H1 (cell line): ENCODE results near the gene SMYD3.

Experiments
- EP300 ChIP-seq, 2 experiments: IDR thresholded peaks; 1 replicate in 1 of 2; 2 replicates in 1 of 2; pipeline ENCODE4 v1.6.1; 2011 to 2012; ENCODE audit warnings: low read depth in 2 of 2, low read length in 2 of 2, mild to moderate bottlenecking in 2 of 2, borderline replicate concordance in 1 of 2, inconsistent platforms in 1 of 2, moderate library complexity in 1 of 2
- EZH2 ChIP-seq: fragments of 200-600 bp; sonication (generic); IDR thresholded peaks from 2 replicates; pipeline ENCODE4 v1.7.1; 2012; ENCODE audit warnings: low read depth, mild to moderate bottlenecking, moderate library complexity, low read length, inconsistent platforms; ENCODE audit not compliant: severe bottlenecking
- POLR2A ChIP-seq, 2 experiments: IDR thresholded peaks; 1 replicate in 1 of 2; 2 replicates in 1 of 2; pipeline ENCODE4 v1.6.1; 2011; ENCODE audit warnings: low read depth in 2 of 2, low read length in 2 of 2, mild to moderate bottlenecking in 2 of 2; ENCODE audit errors: control extremely low read depth in 1 of 2
- POLR2AphosphoS5 ChIP-seq: IDR thresholded peaks from 2 replicates; pipeline ENCODE4 v1.6.1; 2011; ENCODE audit warnings: low read depth, low read length
- RAD21 ChIP-seq, 2 experiments: IDR thresholded peaks in 1 of 2; conservative IDR thresholded peaks in 1 of 2; 2 replicates each; pipeline ENCODE4 v1.6.1; 2011; ENCODE audit warnings: low read depth in 2 of 2, low read length in 2 of 2, improper control_type of control experiment in 1 of 2, inconsistent platforms in 1 of 2, mild to moderate bottlenecking in 1 of 2, moderate library complexity in 1 of 2
- RFX5 ChIP-seq: IDR thresholded peaks from 2 replicates; pipeline ENCODE4 v1.6.1; 2011; ENCODE audit warnings: low read depth, low read length, improper control_type of control experiment, borderline replicate concordance
- RNF2 ChIP-seq: fragments of 200-900, 300-1000 bp; sonication (generic); IDR thresholded peaks from 2 replicates; pipeline ENCODE4 v1.7.1; 2016; ENCODE audit warnings: borderline replicate concordance, low read depth, mild to moderate bottlenecking, antibody characterized with exemption, low read length; ENCODE audit not compliant: poor library complexity, severe bottlenecking; ENCODE audit errors: missing control alignments
- SP1 ChIP-seq: IDR thresholded peaks from 2 replicates; pipeline ENCODE4 v1.6.1; 2011; ENCODE audit warnings: low read depth, low read length
- SUZ12 ChIP-seq: fragments of 200-600 bp; sonication (generic); IDR thresholded peaks from 2 replicates; pipeline ENCODE4 v1.6.1; 2012; ENCODE audit warnings: mild to moderate bottlenecking, inconsistent platforms, low read length, moderate library complexity, mixed read lengths
- TF ChIP-seq, protein P1 (sequence below), 3 experiments: IDR thresholded peaks; 1 replicate in 2 of 3; 2 replicates in 1 of 3; pipeline versions ENCODE4 v1.5.1 to v1.6.1; 2011; ENCODE audit warnings: low read length in 3 of 3, mild to moderate bottlenecking in 3 of 3, inconsistent platforms in 2 of 3, low read depth in 1 of 3, moderate library complexity in 1 of 3; ENCODE audit not compliant: insufficient read depth in 1 of 3; ENCODE audit errors: control extremely low read depth in 1 of 3
- TF ChIP-seq, protein P2 (sequence below): fragments of 300-600 bp; sonication (generic); IDR thresholded peaks from 2 replicates; pipeline ENCODE4 v1.7.1; 2012; ENCODE audit warnings: low read length, moderate library complexity, mild to moderate bottlenecking, inconsistent platforms; ENCODE audit not compliant: insufficient replicate concordance

DNA sequence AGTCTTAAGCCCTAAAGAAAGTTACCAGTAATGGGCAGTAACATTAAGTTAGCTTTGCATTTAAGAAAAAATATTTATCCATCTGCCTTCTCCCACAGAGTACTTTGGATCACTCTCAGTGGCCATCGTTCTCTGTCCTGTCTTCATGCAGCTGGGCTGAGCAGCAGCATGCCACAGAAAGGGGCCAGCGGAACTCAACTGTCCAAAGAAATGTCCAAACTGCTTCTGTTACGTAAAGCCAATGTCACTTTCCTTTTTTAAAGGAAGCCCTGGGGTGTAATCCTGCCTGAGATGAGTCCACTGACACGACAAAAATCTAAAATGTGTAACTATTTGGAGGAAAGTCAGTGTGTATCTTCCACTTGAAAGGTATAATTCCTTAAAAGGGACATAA lies 291.6 kb downstream of the SMYD3 start:
- TF ChIP-seq SUZ12 (no peak), POLR2AphosphoS5 (no peak), EZH2 (no peak), POLR2A (IDR thresholded peaks at IDR 0.05; ENCODE audit: control extremely low read depth in 1 of 2, low read depth in 2 of 2, low read length in 2 of 2) (no peak), RFX5 (no peak), RNF2 (no peak), EP300 (IDR thresholded peaks at IDR 0.05; ENCODE audit: borderline replicate concordance in 1 of 2, low read depth in 2 of 2, low read length in 2 of 2) (no peak), RAD21 (IDR thresholded peaks at IDR 0.05 in 1 of 2, conservative IDR thresholded peaks at IDR 0.05 in 1 of 2; ENCODE audit: low read depth in 2 of 2, low read length in 2 of 2) (no peak), SP1 (no peak)
- TF ChIP-seq, protein P1, sequence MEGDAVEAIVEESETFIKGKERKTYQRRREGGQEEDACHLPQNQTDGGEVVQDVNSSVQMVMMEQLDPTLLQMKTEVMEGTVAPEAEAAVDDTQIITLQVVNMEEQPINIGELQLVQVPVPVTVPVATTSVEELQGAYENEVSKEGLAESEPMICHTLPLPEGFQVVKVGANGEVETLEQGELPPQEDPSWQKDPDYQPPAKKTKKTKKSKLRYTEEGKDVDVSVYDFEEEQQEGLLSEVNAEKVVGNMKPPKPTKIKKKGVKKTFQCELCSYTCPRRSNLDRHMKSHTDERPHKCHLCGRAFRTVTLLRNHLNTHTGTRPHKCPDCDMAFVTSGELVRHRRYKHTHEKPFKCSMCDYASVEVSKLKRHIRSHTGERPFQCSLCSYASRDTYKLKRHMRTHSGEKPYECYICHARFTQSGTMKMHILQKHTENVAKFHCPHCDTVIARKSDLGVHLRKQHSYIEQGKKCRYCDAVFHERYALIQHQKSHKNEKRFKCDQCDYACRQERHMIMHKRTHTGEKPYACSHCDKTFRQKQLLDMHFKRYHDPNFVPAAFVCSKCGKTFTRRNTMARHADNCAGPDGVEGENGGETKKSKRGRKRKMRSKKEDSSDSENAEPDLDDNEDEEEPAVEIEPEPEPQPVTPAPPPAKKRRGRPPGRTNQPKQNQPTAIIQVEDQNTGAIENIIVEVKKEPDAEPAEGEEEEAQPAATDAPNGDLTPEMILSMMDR (IDR thresholded peaks at IDR 0.05; ENCODE audit: control extremely low read depth in 1 of 3, insufficient read depth in 1 of 3, low read depth in 1 of 3, low read length in 3 of 3): no peak
- TF ChIP-seq, protein P2, sequence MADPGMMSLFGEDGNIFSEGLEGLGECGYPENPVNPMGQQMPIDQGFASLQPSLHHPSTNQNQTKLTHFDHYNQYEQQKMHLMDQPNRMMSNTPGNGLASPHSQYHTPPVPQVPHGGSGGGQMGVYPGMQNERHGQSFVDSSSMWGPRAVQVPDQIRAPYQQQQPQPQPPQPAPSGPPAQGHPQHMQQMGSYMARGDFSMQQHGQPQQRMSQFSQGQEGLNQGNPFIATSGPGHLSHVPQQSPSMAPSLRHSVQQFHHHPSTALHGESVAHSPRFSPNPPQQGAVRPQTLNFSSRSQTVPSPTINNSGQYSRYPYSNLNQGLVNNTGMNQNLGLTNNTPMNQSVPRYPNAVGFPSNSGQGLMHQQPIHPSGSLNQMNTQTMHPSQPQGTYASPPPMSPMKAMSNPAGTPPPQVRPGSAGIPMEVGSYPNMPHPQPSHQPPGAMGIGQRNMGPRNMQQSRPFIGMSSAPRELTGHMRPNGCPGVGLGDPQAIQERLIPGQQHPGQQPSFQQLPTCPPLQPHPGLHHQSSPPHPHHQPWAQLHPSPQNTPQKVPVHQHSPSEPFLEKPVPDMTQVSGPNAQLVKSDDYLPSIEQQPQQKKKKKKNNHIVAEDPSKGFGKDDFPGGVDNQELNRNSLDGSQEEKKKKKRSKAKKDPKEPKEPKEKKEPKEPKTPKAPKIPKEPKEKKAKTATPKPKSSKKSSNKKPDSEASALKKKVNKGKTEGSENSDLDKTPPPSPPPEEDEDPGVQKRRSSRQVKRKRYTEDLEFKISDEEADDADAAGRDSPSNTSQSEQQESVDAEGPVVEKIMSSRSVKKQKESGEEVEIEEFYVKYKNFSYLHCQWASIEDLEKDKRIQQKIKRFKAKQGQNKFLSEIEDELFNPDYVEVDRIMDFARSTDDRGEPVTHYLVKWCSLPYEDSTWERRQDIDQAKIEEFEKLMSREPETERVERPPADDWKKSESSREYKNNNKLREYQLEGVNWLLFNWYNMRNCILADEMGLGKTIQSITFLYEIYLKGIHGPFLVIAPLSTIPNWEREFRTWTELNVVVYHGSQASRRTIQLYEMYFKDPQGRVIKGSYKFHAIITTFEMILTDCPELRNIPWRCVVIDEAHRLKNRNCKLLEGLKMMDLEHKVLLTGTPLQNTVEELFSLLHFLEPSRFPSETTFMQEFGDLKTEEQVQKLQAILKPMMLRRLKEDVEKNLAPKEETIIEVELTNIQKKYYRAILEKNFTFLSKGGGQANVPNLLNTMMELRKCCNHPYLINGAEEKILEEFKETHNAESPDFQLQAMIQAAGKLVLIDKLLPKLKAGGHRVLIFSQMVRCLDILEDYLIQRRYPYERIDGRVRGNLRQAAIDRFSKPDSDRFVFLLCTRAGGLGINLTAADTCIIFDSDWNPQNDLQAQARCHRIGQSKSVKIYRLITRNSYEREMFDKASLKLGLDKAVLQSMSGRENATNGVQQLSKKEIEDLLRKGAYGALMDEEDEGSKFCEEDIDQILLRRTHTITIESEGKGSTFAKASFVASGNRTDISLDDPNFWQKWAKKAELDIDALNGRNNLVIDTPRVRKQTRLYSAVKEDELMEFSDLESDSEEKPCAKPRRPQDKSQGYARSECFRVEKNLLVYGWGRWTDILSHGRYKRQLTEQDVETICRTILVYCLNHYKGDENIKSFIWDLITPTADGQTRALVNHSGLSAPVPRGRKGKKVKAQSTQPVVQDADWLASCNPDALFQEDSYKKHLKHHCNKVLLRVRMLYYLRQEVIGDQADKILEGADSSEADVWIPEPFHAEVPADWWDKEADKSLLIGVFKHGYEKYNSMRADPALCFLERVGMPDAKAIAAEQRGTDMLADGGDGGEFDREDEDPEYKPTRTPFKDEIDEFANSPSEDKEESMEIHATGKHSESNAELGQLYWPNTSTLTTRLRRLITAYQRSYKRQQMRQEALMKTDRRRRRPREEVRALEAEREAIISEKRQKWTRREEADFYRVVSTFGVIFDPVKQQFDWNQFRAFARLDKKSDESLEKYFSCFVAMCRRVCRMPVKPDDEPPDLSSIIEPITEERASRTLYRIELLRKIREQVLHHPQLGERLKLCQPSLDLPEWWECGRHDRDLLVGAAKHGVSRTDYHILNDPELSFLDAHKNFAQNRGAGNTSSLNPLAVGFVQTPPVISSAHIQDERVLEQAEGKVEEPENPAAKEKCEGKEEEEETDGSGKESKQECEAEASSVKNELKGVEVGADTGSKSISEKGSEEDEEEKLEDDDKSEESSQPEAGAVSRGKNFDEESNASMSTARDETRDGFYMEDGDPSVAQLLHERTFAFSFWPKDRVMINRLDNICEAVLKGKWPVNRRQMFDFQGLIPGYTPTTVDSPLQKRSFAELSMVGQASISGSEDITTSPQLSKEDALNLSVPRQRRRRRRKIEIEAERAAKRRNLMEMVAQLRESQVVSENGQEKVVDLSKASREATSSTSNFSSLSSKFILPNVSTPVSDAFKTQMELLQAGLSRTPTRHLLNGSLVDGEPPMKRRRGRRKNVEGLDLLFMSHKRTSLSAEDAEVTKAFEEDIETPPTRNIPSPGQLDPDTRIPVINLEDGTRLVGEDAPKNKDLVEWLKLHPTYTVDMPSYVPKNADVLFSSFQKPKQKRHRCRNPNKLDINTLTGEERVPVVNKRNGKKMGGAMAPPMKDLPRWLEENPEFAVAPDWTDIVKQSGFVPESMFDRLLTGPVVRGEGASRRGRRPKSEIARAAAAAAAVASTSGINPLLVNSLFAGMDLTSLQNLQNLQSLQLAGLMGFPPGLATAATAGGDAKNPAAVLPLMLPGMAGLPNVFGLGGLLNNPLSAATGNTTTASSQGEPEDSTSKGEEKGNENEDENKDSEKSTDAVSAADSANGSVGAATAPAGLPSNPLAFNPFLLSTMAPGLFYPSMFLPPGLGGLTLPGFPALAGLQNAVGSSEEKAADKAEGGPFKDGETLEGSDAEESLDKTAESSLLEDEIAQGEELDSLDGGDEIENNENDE: no peak
